NCI-H128 (cell line): ENCODE results near the gene CDH13.

ENCODE experiments used
- DNase-seq: peaks from one replicate; lab custom pipeline; 2025; ENCODE audit not compliant: unreplicated experiment; lab: John Stamatoyannopoulos, UW

Gene CDH13

DNA sequence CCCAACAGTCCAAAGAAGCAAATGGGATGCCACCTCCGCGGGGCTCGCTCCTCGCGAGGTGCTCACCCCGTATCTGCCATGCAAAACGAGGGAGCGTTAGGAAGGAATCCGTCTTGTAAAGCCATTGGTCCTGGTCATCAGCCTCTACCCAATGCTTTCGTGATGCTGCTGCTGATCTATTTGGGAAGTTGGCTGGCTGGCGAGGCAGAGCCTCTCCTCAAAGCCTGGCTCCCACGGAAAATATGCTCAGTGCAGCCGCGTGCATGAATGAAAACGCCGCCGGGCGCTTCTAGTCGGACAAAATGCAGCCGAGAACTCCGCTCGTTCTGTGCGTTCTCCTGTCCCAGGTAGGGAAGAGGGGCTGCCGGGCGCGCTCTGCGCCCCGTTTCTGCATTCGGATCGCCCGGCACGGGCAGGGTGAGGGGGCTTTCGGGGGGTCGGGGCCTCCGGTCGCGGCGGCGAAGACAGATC is at the start of gene CDH13:
Gene CDH13 (plus strand): TSS at position 179 of the 471 bp plus-strand sequence.
- no peak for DNase-seq

DNA sequence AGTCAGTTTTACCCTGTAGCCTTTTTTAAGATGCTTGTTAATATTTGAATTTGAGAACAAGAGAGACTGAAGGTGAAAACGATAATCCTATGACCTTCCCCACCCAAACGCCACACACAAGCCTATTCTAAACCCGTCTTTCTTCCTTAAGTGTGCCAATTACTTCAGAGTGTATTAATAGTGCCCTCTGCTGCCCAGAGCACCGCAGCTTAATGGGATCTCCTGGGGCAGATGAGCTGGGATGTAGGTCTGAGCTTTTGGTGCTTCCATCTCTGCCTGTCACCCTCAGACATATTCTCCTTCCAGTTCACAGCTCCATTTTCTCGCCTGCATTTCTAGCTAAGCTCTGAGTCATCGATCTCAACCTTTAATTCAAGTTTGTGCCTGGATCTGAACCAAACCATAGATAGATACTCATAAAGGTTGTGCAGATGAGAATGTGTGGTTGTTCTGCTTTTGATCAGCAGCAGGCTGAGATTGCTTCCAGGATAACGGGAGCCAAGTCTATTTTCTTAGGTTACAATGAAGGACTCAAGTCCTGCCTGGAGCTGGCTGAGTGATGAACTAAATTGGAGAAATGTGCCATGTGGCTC is 46.4 kb upstream of the CDH13 start:
- DNase-seq, result no peak

DNA sequence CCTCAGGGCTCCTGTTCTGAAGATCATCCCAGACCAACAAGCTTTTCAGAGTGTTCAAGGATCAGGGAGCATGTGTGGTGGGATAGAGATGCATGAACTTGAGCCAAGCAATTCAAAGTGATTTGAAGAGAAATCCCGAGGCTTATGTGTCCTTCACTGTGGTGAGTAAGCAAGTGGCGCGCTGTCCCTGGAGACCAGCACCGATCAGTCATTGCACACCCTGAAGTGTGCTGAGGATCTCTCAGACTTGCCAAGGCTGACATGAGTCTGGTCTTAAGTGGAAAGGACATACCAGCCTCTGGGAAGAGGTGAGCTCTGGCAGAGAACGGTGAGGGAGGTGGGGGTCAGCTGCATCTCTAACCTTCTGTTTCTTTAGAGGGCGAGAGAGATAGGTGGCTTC is 43.8 kb upstream of the CDH13 start:
- no peak for DNase-seq

DNA sequence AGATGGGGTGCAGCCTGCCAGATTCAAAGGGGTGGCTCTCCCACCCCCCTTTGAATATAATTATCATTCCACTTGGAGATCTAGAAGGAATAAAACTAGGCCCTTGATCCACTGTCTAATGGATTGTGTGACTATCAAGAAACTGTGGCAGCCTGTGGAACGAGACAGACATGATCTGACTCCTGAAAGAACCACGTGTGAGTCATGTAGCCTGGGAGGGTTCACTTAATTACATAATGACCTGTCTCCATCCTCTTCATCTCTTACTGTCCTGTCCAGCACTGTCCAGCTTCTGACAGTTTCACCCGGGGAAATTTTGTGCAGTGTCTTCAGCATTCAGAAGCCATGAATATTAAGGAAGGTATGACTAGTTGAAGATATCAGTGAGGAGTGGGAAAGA is 43.3 kb upstream of the CDH13 start:
- DNase-seq, result no peak

- DNase-seq, result no peak
Measured at GRCh38 chr16:82584553-82585152, 42.1 kb upstream of the CDH13 start.

DNA sequence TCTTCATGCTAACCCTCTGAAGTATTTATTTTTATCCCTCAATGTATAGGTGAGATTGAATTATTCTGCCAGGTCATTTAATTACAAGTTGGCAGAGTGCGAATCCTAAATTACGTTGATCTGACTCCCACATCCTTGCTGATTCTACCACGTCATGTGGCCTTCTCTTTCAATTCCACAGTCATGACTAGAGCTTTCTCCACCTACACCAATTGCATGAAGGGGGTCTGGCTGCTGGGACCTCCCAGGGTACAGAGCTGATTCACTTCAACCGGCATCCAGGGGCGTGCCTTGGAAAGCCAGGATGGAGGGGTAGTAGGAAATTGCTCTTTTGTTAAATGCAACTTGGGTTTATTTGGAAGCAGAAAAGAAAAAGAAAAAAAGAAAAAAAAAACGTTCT is 41.1 kb upstream of the CDH13 start:
- DNase-seq, result no peak

DNA sequence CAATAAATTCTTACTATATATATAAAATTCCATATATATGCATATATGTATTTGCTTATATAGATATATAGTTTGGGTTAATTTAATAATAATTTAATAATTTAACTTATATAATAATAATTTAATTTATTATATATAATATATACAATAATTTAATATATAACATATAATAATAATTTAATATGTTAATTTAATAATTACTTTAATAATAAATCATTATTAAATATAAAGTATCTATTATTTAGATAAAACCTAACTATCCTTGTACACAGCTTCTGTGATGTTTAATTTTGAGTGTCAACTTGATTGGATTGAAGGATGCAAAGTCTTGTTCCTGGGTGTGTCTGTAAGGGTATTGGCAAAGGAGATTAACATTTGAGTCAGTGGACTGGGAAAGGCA is 40.6 kb upstream of the CDH13 start:
- DNase-seq, result no peak

GRCh38 chr16:82587289-82587688 is 39.5 kb upstream of the CDH13 start:
- DNase-seq, result no peak

GRCh38 chr16:82589407-82589806 is 37.4 kb upstream of the CDH13 start:
- no peak for DNase-seq

DNA sequence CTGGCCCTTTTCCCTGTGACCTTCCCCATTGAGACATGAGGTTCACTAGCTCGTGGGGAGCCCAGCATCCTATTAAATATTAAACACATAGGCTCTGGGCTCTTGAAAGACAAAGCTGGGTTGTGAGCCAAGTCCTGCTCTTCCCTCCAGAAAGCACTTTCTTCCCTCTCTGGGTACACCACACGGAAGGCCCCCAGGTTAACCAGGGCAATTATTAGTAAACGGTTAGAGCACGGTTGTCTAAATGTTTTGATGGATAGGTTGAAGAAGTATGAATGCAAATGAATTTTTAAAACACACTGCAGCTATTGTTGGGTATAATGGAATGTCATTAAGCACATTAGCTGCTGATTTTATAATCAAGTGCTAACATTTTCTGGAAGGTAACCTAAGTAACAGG is 32.7 kb upstream of the CDH13 start:
- no peak for DNase-seq

- DNase-seq, result no peak
Measured at GRCh38 chr16:82598771-82599170, 28.0 kb upstream of the CDH13 start.

GRCh38 chr16:82601989-82602640 is 24.7 kb upstream of the CDH13 start:
- no peak for DNase-seq

DNA sequence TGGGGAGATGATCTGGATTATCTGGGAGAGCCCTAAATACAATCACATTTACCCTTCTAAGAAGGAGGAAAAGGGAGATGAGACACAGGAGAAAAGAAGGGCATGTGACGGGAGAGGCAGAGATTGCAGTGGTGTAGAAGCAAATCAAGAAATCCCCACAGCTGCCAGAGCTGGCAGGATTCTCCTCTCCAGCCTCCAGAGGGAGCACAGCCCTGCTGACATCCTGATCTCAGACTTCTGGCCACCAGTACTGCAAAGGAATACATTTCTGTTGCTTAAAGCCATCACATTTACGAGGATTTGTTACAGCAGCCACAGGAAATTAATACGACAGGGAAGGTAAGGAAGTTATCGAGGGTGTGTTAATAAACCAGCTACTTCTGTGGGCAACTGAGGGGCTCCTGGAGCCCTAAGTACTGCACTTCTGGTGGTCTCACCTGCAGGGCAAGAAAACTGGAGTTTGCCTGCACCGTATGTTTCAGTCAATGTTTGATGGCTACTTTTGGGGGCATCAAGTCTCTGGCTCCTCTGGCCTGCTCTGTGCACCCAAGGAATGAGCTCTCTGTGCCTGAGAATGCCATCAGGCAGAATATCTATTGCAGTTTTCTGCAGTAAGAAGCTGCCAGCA is 22.9 kb upstream of the CDH13 start:
- DNase-seq, result no peak

DNA sequence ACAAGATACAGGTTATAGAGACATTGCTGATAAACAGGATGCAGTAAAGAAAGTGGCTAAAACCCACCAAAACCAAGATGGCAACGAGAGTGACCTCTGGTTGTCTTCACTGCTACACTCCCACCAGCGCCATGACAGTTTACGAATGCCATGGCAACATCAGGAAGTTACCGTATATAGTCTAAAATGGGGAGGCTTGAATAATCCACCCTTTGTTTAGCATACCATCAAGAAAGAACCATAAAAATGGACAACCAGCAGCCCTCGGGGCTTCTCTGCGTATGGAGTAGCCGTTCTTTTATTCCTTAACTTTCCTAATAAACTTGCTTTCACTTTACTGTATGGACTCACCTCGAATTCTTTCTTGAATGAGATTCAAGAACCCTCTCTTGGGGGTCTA is 21.7 kb upstream of the CDH13 start:
- no peak for DNase-seq

DNA sequence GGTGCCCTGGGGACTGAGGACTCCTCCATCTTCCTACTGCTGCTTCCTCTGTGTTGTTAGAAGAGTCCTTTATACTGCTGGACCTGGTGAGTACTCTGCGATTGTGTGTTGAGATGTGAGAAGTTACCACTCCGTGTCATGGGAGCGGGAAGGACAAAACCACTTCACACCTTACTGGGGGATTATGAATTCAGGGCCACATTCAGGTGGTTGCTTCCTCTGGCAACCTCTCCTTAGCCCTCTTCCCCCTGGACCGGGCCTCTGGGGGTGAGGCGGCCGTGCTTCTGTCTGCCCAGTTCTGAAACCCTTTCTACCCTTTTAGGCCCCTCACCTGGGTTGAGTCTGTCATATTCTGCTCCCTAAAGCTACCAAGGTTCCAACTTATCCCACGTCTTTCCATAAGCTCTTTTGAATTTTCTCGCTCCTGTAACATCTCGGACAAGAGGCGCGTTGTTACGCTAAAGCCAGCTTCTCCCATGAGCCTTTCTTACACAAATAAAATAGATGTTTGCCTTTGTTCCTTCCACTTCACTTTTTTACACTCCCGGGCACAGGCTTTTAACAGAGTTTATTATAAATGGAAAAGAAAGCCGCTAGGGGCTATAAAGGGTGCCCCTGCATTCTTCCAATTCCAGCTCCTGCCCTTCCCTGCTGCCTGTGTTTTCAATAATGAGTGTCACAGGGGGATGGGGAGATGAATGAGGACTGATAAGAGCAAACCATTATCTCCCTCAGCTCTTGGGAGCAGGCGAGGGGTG is 20.7 kb upstream of the CDH13 start:
- no peak for DNase-seq

- DNase-seq, result no peak
Measured at GRCh38 chr16:82609140-82609539, 17.6 kb upstream of the CDH13 start.

GRCh38 chr16:82612263-82612662 is 14.5 kb upstream of the CDH13 start:
- DNase-seq, result no peak

DNA sequence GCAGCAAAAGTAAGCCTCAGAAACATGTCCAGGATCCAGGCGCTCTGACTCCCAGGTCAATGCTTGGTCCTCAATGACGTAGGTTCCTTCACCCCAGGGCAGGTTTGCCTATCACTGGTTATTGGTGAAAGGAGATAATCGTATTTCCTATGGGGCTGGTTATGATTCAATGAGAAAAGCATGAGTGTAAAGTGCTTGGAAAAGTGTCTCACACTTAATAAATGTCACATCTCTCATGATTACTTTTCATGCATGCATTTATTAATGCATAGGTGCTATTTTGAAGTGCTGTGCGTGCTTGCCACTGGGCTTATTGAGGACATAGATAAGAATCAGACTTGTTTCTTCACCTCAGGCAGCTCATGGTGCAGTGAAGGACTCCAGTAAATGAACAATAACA is 10.4 kb upstream of the CDH13 start:
- no peak for DNase-seq

GRCh38 chr16:82621781-82622180 is 5.0 kb upstream of the CDH13 start:
- no peak for DNase-seq

DNA sequence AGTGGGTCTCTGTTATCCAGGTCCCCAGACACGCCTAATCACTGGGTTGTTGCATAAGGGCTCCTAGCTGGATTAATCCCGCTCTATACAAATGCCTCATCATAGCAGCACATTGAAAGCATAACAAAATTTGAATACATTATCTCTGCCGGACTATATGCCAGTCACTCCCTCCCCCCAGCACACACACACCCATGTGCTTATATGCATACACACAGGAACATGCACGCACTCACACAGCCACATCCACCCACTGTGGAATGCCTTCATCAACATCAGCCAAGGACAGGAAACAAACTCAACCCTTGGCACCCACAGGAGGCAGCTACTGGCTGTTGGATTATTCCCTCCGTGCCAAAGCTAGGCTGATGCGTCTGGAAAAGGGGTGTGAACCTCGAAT is 3.5 kb upstream of the CDH13 start:
- DNase-seq, result no peak
